ENCODE results near the gene NACC2. TPM values are rescaled to one million over a fixed set of nuclear protein-coding genes. Genes with fewer than 3 reads are reported as not detected.

Gene NACC2
- total RNA-seq, 4 donors from 2014 or later, result 26.0 to 51.7 (median 43.5) TPM

- in situ Hi-C loops (cut with MboI; ENCODE audit: low sequenced_read_pairs in 4 of 4) (no loop called here), intact Hi-C loops (cut with DNase I; ENCODE audit: low total_unique reads) (no loop called here)
- Histone ChIP-seq H3K4me1 (peaks cover 22 to 24% of the 10 kb centered on the region in 2 donors), H3K36me3 (no peaks in the 10 kb centered on the region), H3K4me3 (no peak overlapping the region), H3K27ac (no peak overlapping the region), H3K9me3 (no peaks in the 10 kb centered on the region), H3K27me3 (no peaks in the 10 kb centered on the region)
- DNase-seq (no peak), ATAC-seq (no peak)
- TF ChIP-seq CTCF (IDR thresholded peaks at IDR 0.05 in 4 of 5, conservative IDR thresholded peaks at IDR 0.05 in 1 of 5), result no peak
- TF ChIP-seq POLR2A (IDR thresholded peaks at IDR 0.05), result no peak
Observed at GRCh38 chr9:135975834-135976233, 119.3 kb downstream of the NACC2 start.

GRCh38 chr9:135974220-135974573 is 120.9 kb downstream of the NACC2 start:
- H3K27ac ChIP-seq, result no peak overlapping the region
- no peak overlapping the region for H3K4me3 ChIP-seq
- peaks cover 7 to 8% of the 10 kb centered on the region in 2 donors for H3K4me1 ChIP-seq
- in situ Hi-C loops (cut with MboI; ENCODE audit: low sequenced_read_pairs in 4 of 4), result no loop called here
- H3K9me3 ChIP-seq, result no peaks in the 10 kb centered on the region
- intact Hi-C loops (cut with DNase I; ENCODE audit: low total_unique reads), result no loop called here
- no peak for TF ChIP-seq CTCF (IDR thresholded peaks at IDR 0.05 in 4 of 5, conservative IDR thresholded peaks at IDR 0.05 in 1 of 5)
- no peak for TF ChIP-seq POLR2A (IDR thresholded peaks at IDR 0.05)
- no peaks in the 10 kb centered on the region for H3K27me3 ChIP-seq
- ATAC-seq, result no peak
- H3K36me3 ChIP-seq, result no peaks in the 10 kb centered on the region
- DNase-seq, result no peak

GRCh38 chr9:135973277-135974219 is 121.5 kb downstream of the NACC2 start:
- no peak overlapping the region for H3K27ac ChIP-seq
- no peak for DNase-seq
- H3K4me3 ChIP-seq, result no peak overlapping the region
- intact Hi-C loops (cut with DNase I; ENCODE audit: low total_unique reads) (no loop called here), in situ Hi-C loops (cut with MboI; ENCODE audit: low sequenced_read_pairs in 4 of 4) (no loop called here)
- no peak for TF ChIP-seq CTCF (IDR thresholded peaks at IDR 0.05 in 4 of 5, conservative IDR thresholded peaks at IDR 0.05 in 1 of 5)
- TF ChIP-seq POLR2A (IDR thresholded peaks at IDR 0.05), result no peak
- no peaks in the 10 kb centered on the region for H3K9me3 ChIP-seq
- no peak for ATAC-seq
- no peaks in the 10 kb centered on the region for H3K36me3 ChIP-seq
- peaks cover under 1 to 1% of the 10 kb centered on the region in 2 donors for H3K4me1 ChIP-seq
- no peaks in the 10 kb centered on the region for H3K27me3 ChIP-seq

DNA sequence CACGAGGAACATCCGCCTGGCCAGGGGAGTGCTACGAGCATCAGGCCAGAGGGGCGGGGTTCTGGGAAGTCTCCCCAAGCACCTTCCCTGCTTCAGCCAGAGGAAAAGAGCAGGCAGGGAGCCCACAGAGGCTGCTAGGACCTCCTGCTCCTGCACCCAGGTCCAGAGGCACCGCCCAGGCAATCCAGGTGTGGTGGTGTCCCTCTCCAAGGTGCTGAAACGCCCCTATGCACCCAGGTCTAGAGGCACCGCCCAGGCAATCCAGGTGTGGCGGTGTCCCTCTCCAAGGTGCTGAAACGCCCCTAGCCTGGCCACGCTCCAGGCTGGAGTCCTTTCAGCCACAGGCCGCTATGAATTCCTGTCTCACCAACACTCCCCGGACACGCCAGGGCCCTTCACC is 123.2 kb downstream of the NACC2 start:
- intact Hi-C loops (cut with DNase I; ENCODE audit: low total_unique reads) (no loop called here), in situ Hi-C loops (cut with MboI; ENCODE audit: low sequenced_read_pairs in 4 of 4) (no loop called here)
- no peak for TF ChIP-seq CTCF (IDR thresholded peaks at IDR 0.05 in 4 of 5, conservative IDR thresholded peaks at IDR 0.05 in 1 of 5)
- no peak for TF ChIP-seq POLR2A (IDR thresholded peaks at IDR 0.05)
- peaks cover 0 to 5% of the 10 kb centered on the region in 2 donors for H3K4me1 ChIP-seq
- no peak for ATAC-seq
- no peaks in the 10 kb centered on the region for H3K9me3 ChIP-seq
- no peaks in the 10 kb centered on the region for H3K27me3 ChIP-seq
- no peak overlapping the region for H3K4me3 ChIP-seq
- no peaks in the 10 kb centered on the region for H3K36me3 ChIP-seq
- no peak overlapping the region for H3K27ac ChIP-seq
- no peak for DNase-seq

Measured in gastrocnemius medialis (tissue), 4 donors.